ENCODE measurements around the gene CALY.

GRCh38 chr10:133280391-133281059 lies 56.2 kb downstream of the CALY start:
- TF ChIP-seq, protein P1, sequence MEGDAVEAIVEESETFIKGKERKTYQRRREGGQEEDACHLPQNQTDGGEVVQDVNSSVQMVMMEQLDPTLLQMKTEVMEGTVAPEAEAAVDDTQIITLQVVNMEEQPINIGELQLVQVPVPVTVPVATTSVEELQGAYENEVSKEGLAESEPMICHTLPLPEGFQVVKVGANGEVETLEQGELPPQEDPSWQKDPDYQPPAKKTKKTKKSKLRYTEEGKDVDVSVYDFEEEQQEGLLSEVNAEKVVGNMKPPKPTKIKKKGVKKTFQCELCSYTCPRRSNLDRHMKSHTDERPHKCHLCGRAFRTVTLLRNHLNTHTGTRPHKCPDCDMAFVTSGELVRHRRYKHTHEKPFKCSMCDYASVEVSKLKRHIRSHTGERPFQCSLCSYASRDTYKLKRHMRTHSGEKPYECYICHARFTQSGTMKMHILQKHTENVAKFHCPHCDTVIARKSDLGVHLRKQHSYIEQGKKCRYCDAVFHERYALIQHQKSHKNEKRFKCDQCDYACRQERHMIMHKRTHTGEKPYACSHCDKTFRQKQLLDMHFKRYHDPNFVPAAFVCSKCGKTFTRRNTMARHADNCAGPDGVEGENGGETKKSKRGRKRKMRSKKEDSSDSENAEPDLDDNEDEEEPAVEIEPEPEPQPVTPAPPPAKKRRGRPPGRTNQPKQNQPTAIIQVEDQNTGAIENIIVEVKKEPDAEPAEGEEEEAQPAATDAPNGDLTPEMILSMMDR (IDR thresholded peaks at IDR 0.05; ENCODE audit: insufficient read depth, low read length, poor library complexity, severe bottlenecking) = no peak
- TF ChIP-seq EZH2phosphoT487 (conservative IDR thresholded peaks at IDR 0.05; ENCODE audit: low read length) = no peak
